ENCODE data around the gene RASGRF1. TPM values are rescaled to one million over a fixed set of nuclear protein-coding genes. Genes with fewer than 3 reads are reported as not detected.
A peak's percentile ranks its signal among the peaks of the same experiment; 100 is the strongest.
"Not testable (repeated sequence)": the region's sequence is repeated elsewhere in the genome, so short reads cannot be mapped to it uniquely, and the experiment has no call there.

The RASGRF1 gene
- total and polyA plus RNA-seq, 9 of the 15 experiments (the other 6 are each of a cell fraction or from before 2014, with no cell fraction given) = 0.03 to 0.58 (median 0.06) TPM; not detected in 1

GRCh38 chr15:78928176-78928575 is 162.4 kb downstream of the RASGRF1 start:
- H3K4me3 ChIP-seq; H3K9ac ChIP-seq (ENCODE audit: insufficient read depth in 1 of 2, low read depth in 2 of 2, low read length in 2 of 2); CTCF ChIA-PET (ENCODE audit: low intra/inter-chr PET ratio); intact Hi-C loops (cut with micrococcal nuclease); H3K4me2 ChIP-seq (ENCODE audit: insufficient read depth, low read length); H3K27ac ChIP-seq (ENCODE audit: extremely low read depth, low read depth, low read length); ATAC-seq; BruUV-seq (replicated peaks); FAIRE-seq; H3K9me3 ChIP-seq (replicated peaks; ENCODE audit: control insufficient read depth, insufficient read depth, low read depth, low read length); H2AFZ ChIP-seq (ENCODE audit: low read depth, low read length); in situ Hi-C loops (cut with MboI); H3K9me1 ChIP-seq (ENCODE audit: control insufficient read depth, insufficient read depth, low read length); POLR2A ChIA-PET; DNase-seq (ENCODE audit: extremely low read depth in 1 of 4, low spot score in 3 of 4); H3K27me3 ChIP-seq (ENCODE audit: control insufficient read depth in 2 of 2, insufficient read depth in 2 of 2, low read length in 2 of 2); H3K79me2 ChIP-seq (ENCODE audit: control insufficient read depth, insufficient read depth, low read length); H4K20me1 ChIP-seq (replicated peaks; ENCODE audit: control insufficient read depth, insufficient read depth, low read length): not testable (repeated sequence)
- 0 out of 2 replicates have a peak, but pooled peaks have one; percentile 14 for TF ChIP-seq CEBPB (tag; IDR thresholded peaks at IDR 0.05)
- peak; percentile 35; the same call in 1 of the 2 replicates for TF ChIP-seq ZNF121 (CRISPR knock-in tag; conservative IDR thresholded peaks at IDR 0.05)
- TF ChIP-seq ZBTB33 (CRISPR knock-in tag; IDR thresholded peaks at IDR 0.05) = peak; percentile 60; the same call in 1 of the 2 replicates
- TF ChIP-seq POLR2A (conservative IDR thresholded peaks at IDR 0.05) = 0 out of 2 replicates have a peak, but pooled peaks have one; percentile 41
- Histone ChIP-seq H3K4me1 (replicated peaks in 1 of 2; ENCODE audit: control insufficient read depth in 2 of 2, insufficient read depth in 2 of 2, low read length in 2 of 2) (peaks cover 11 to 26% of the 10 kb centered on the region in 2 experiments), H3K36me3 (ENCODE audit: control insufficient read depth, insufficient read depth, low read length) (peaks cover 82% of the 10 kb centered on the region; the same call in 2 of the 3 replicates)
- WGBS (ENCODE audit: insufficient coverage, low coverage, missing lambda C conversion rate) = 95% methylated on average over 10 of the region's 14 CpGs
